Amniotic stem cell (primary cell): ENCODE measurements around the gene FAM50B.
"Not testable (repeated sequence)": the region's sequence is repeated elsewhere in the genome, so short reads cannot be mapped to it uniquely, and the experiment has no call there.

ENCODE experiments used
- DNase-seq: peaks from one replicate; lab custom pipeline; 2025; lab: John Stamatoyannopoulos, UW

FAM50B gene

GRCh38 chr6:3849681-3850450 lies 693 bp downstream of the FAM50B start:
- DNase-seq: no peak

GRCh38 chr6:3850451-3851203 lies 1.5 kb downstream of the FAM50B start:
- no peak for DNase-seq

GRCh38 chr6:3851839-3852238 lies 2.7 kb downstream of the FAM50B start:
- DNase-seq: no peak

- no peak for DNase-seq
Measured at GRCh38 chr6:3852391-3852790, 3.2 kb downstream of the FAM50B start.

GRCh38 chr6:3855866-3856265 lies 6.7 kb downstream of the FAM50B start:
- DNase-seq: no peak

GRCh38 chr6:3856576-3856975 lies 7.4 kb downstream of the FAM50B start:
- no peak for DNase-seq

GRCh38 chr6:3857468-3858456 lies 8.6 kb downstream of the FAM50B start:
- DNase-seq: no peak

- DNase-seq: no peak
Measured at GRCh38 chr6:3859878-3860552, 10.8 kb downstream of the FAM50B start.

- DNase-seq: no peak
Measured at GRCh38 chr6:3861424-3861823, 12.3 kb downstream of the FAM50B start.

GRCh38 chr6:3862038-3862437 lies 12.9 kb downstream of the FAM50B start:
- DNase-seq: no peak

GRCh38 chr6:3863322-3863721 lies 14.1 kb downstream of the FAM50B start:
- DNase-seq: not testable (repeated sequence)

GRCh38 chr6:3865463-3865862 lies 16.3 kb downstream of the FAM50B start:
- no peak for DNase-seq

GRCh38 chr6:3867641-3868502 lies 18.7 kb downstream of the FAM50B start:
- DNase-seq: peak; percentile 29

GRCh38 chr6:3868544-3868943 lies 19.4 kb downstream of the FAM50B start:
- DNase-seq: no peak

GRCh38 chr6:3869284-3869631 lies 20.1 kb downstream of the FAM50B start:
- no peak for DNase-seq

- no peak for DNase-seq
Measured at GRCh38 chr6:3869632-3870527, 20.7 kb downstream of the FAM50B start.

- no peak for DNase-seq
Measured at GRCh38 chr6:3870528-3870925, 21.4 kb downstream of the FAM50B start.

- no peak for DNase-seq
Measured at GRCh38 chr6:3871515-3871914, 22.3 kb downstream of the FAM50B start.

GRCh38 chr6:3871939-3872338 lies 22.8 kb downstream of the FAM50B start:
- DNase-seq: no peak

GRCh38 chr6:3872370-3872854 lies 23.2 kb downstream of the FAM50B start:
- DNase-seq: no peak
